Tibial nerve (tissue), 4 donors: ENCODE data around the gene MUC2. TPM values are rescaled to one million over a fixed set of nuclear protein-coding genes. Genes with fewer than 3 reads are reported as not detected.
A peak's percentile ranks its signal among the peaks of the same experiment; 100 is the strongest.

Experiments
- DNase-seq, 2 donors: peaks; one replicate each; pipeline ENCODE4 v3.0.0-alpha.2; 2019; ENCODE audit warnings: low spot score in 2 of 2
- H3K27ac ChIP-seq, 4 donors: fragments of 200-600 bp; sonication (generic) in 3 of 4; one replicate each; pipeline ENCODE4 v1.5.1; 2017 to 2019; ENCODE audit warnings: mild to moderate bottlenecking in 1 of 4
- H3K27me3 ChIP-seq, 2 donors: fragments of 200-600 bp; sonication (generic) in 1 of 2; one replicate each; pipeline versions ENCODE4 v1.5.1 to v1.6.0; 2017 to 2019
- H3K36me3 ChIP-seq, 3 donors: fragments of 200-600 bp; sonication (generic); one replicate each; pipeline ENCODE4 v1.5.1; 2018 to 2019
- H3K4me1 ChIP-seq, 4 donors: fragments of 200-600 bp; sonication (generic) in 3 of 4; one replicate each; pipeline ENCODE4 v1.5.1; 2017 to 2019
- H3K4me3 ChIP-seq, 4 donors: fragments of 200-600 bp; sonication (generic) in 3 of 4; one replicate each; pipeline ENCODE4 v1.5.1; 2017 to 2019; ENCODE audit warnings: mild to moderate bottlenecking in 1 of 4, moderate library complexity in 1 of 4
- H3K9me3 ChIP-seq, 4 donors: fragments of 200-600 bp; sonication (generic) in 3 of 4; one replicate each; pipeline ENCODE4 v1.5.1; 2017 to 2019
- CTCF ChIP-seq, 5 experiments: fragments of 200-600 bp in 3 of 5; fragments of 450-650 bp in 2 of 5; sonication (generic) in 3 of 5; IDR thresholded peaks; one replicate each; pipeline ENCODE4 v1.5.1; 2016 to 2019; ENCODE audit warnings: antibody characterized with exemption in 5 of 5, mild to moderate bottlenecking in 3 of 5, moderate library complexity in 2 of 5
- EP300 ChIP-seq, 2 donors: sonication (generic); formaldehyde crosslinking; IDR thresholded peaks; one replicate each; pipeline ENCODE4 v1.6.1; 2017; ENCODE audit warnings: antibody characterized with exemption in 2 of 2, mild to moderate bottlenecking in 1 of 2
- POLR2A ChIP-seq, 2 donors: fragments of 450-650 bp; IDR thresholded peaks; one replicate each; pipeline ENCODE4 v1.6.1; 2017; ENCODE audit warnings: antibody characterized with exemption in 2 of 2, mild to moderate bottlenecking in 2 of 2, moderate library complexity in 2 of 2
- WGBS, 2 donors: methylation state at CpG; one replicate each; pipeline ENCODE4 v1.1.5; 2018; 5-methylcytosine and 5-hydroxymethylcytosine counted together
- total RNA-seq, 4 donors: library from RNA; depleted of rRNA; stranded (reverse); fragments of >200 nt; gene quantifications; one replicate each; pipeline ENCODE4 v1.1.0, GENCODE V29; 2016

Gene MUC2
- total RNA-seq, 4 donors from 2014 or later = not detected

- H3K27me3 ChIP-seq = no peaks in the 10 kb centered on the region
- DNase-seq = no peak
These were observed 7.7 kb downstream of the MUC2 start for GRCh38 chr11:1082346-1082727.

GRCh38 chr11:1082728-1083620 lies 8.3 kb downstream of the MUC2 start:
- 65 to 78% methylated on average over 14 to 21 of the region's 33 CpGs for WGBS, 2 donors
- TF ChIP-seq CTCF (IDR thresholded peaks at IDR 0.05) (no peak), EP300 (IDR thresholded peaks at IDR 0.05) (no peak), POLR2A (IDR thresholded peaks at IDR 0.05) (no peak)
- no peaks in the 10 kb centered on the region for H3K36me3 ChIP-seq
- H3K27me3 ChIP-seq = no peaks in the 10 kb centered on the region
- H3K4me1 ChIP-seq = no peaks in the 10 kb centered on the region
- no peak overlapping the region for H3K4me3 ChIP-seq
- no peaks in the 10 kb centered on the region for H3K9me3 ChIP-seq
- DNase-seq = peak in 1 of 2 donors; percentile 4
- no peak overlapping the region for H3K27ac ChIP-seq

More at GRCh38 chr11:1082346-1082727, 7.7 kb downstream of the MUC2 start:
- WGBS, 2 donors = 83 to 87% methylated on average over 12 to 14 of the region's 14 CpGs
- no peaks in the 10 kb centered on the region for H3K9me3 ChIP-seq
- H3K4me3 ChIP-seq = no peak overlapping the region
- H3K27ac ChIP-seq = no peak overlapping the region
- no peaks in the 10 kb centered on the region for H3K4me1 ChIP-seq
- TF ChIP-seq POLR2A (IDR thresholded peaks at IDR 0.05) = no peak
- no peaks in the 10 kb centered on the region for H3K36me3 ChIP-seq

- no peak for DNase-seq
- Histone ChIP-seq H3K4me1 (no peaks in the 10 kb centered on the region), H3K36me3 (no peaks in the 10 kb centered on the region), H3K4me3 (no peak overlapping the region), H3K27ac (no peak overlapping the region), H3K27me3 (no peaks in the 10 kb centered on the region), H3K9me3 (no peaks in the 10 kb centered on the region)
- TF ChIP-seq CTCF (IDR thresholded peaks at IDR 0.05) = no peak
- no peak for TF ChIP-seq POLR2A (IDR thresholded peaks at IDR 0.05)
- no peak for TF ChIP-seq EP300 (IDR thresholded peaks at IDR 0.05)
- WGBS, 2 donors = 72 to 78% methylated on average over 11 to 26 of the region's 34 CpGs
These were observed 9.2 kb downstream of the MUC2 start for GRCh38 chr11:1083621-1084551.

- no peak overlapping the region for H3K4me3 ChIP-seq
- no peaks in the 10 kb centered on the region for H3K27me3 ChIP-seq
- H3K9me3 ChIP-seq = no peaks in the 10 kb centered on the region
- H3K27ac ChIP-seq = no peak overlapping the region
- WGBS, 2 donors = 75 to 80% methylated on average over 37 to 41 of the region's 49 CpGs
- TF ChIP-seq POLR2A (IDR thresholded peaks at IDR 0.05) (no peak), CTCF (IDR thresholded peaks at IDR 0.05) (no peak), EP300 (IDR thresholded peaks at IDR 0.05) (no peak)
- DNase-seq = no peak
- H3K4me1 ChIP-seq = no peaks in the 10 kb centered on the region
- H3K36me3 ChIP-seq = no peaks in the 10 kb centered on the region
These were observed 10.1 kb downstream of the MUC2 start for GRCh38 chr11:1084561-1085439.
